Parathyroid adenoma (tissue), 2 donors: ENCODE measurements around the gene NVL.

Source experiments
- H2AFZ ChIP-seq: fragments of 300-600 bp; sonication (generic); one replicate; pipeline ENCODE4 v1.7.0; 2017; ENCODE audit warnings: antibody characterized with exemption, mild to moderate bottlenecking
- H3K27ac ChIP-seq: fragments of 300-600 bp; sonication (generic); one replicate; pipeline ENCODE4 v1.7.0; 2017
- H3K27me3 ChIP-seq: fragments of 300-600 bp; sonication (generic); one replicate; pipeline ENCODE4 v1.7.0; 2017; ENCODE audit warnings: low read length; ENCODE audit not compliant: control insufficient read depth, insufficient read depth
- H3K36me3 ChIP-seq: fragments of 300-600 bp; sonication (generic); one replicate; pipeline ENCODE4 v1.7.0; 2017; ENCODE audit warnings: low read length; ENCODE audit not compliant: control insufficient read depth, insufficient read depth
- H3K4me1 ChIP-seq: fragments of 300-600 bp; sonication (generic); one replicate; pipeline ENCODE4 v1.7.0; 2017; ENCODE audit warnings: control low read depth
- H3K4me2 ChIP-seq: fragments of 300-600 bp; sonication (generic); one replicate; pipeline ENCODE4 v1.7.0; 2017; ENCODE audit warnings: low read length
- H3K4me3 ChIP-seq: fragments of 300-600 bp; sonication (generic); one replicate; pipeline ENCODE4 v1.7.0; 2017; ENCODE audit warnings: low read depth, low read length
- H3K79me2 ChIP-seq: fragments of 300-600 bp; sonication (generic); one replicate; pipeline ENCODE4 v1.7.0; 2017; ENCODE audit warnings: control low read depth
- H3K9ac ChIP-seq: fragments of 300-600 bp; sonication (generic); one replicate; pipeline ENCODE4 v1.7.0; 2017; ENCODE audit warnings: mild to moderate bottlenecking
- H3K9me3 ChIP-seq: fragments of 300-600 bp; sonication (generic); one replicate; pipeline ENCODE4 v1.7.0; 2017; ENCODE audit warnings: low read length; ENCODE audit not compliant: control insufficient read depth
- TF ChIP-seq, protein P1 (sequence below): fragments of 300-600 bp; sonication (generic); IDR thresholded peaks from one replicate; pipeline ENCODE4 v1.7.0; 2017; ENCODE audit warnings: antibody characterized with exemption, mild to moderate bottlenecking
- donor health status: primary hyperparathyroidism.

NVL gene

DNA sequence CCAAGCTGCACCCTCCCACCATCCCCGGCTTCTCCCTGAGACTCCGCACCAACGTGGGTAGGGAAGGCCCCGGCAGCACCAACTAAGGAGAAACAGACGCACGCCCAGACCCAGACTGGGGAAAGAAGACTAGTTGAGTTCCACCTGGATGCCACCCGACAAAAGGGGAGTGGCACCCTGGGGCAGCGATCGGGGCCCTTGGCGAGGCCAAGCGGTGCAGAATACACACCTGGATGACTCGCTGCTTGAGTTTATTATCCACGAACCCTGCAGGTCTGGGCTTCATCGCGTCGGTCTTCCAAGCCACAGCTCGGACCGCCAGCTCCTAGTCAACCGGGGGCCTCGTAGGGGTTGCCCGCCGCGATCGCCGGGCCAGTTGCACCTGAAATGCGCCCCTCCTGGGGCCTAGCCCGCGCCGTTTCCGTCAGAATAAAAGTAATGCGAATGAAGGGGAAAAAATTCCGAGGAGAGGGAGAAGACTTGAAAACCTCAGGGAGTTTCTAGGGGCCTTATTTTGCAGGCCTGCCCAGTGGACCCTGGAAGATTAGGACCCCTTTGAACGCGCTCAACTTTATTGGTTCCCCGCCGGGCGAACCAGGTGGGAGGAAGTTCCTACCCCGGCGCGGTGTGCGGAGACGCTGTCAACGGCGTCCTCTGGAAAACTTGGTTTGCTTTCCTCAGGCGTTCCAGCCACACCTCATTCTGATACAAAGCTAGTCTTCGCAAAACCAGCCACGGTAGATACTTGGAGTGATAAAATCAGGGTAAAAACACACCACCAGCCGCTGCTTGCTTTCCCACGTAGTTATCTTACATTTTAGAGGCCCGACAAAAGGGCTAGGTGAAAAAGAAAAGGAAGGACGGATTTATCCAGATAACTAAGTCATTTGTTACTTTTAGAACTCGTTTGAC, at the start of gene NVL:
TSS of gene NVL (minus strand) at position 331 of the 912 bp plus-strand sequence. CDS start at position 286, 45 bp downstream.
- Histone ChIP-seq H3K4me2 (peak within 1 kb of the TSS; percentile 51), H2AFZ (peak within 1 kb of the TSS; percentile 93), H3K27me3 (no peaks in the 10 kb centered on the region), H3K9ac (peak within 1 kb of the TSS; percentile 67), H3K9me3 (no peaks in the 10 kb centered on the region), H3K27ac (peak within 1 kb of the TSS; percentile 96), H3K36me3 (no peaks in the 10 kb centered on the region), H3K4me1 (no peaks in the 10 kb centered on the region), H3K4me3 (peak within 1 kb of the TSS; percentile 71), H3K79me2 (peaks cover 6% of the 10 kb centered on the region)
- TF ChIP-seq, protein P1, sequence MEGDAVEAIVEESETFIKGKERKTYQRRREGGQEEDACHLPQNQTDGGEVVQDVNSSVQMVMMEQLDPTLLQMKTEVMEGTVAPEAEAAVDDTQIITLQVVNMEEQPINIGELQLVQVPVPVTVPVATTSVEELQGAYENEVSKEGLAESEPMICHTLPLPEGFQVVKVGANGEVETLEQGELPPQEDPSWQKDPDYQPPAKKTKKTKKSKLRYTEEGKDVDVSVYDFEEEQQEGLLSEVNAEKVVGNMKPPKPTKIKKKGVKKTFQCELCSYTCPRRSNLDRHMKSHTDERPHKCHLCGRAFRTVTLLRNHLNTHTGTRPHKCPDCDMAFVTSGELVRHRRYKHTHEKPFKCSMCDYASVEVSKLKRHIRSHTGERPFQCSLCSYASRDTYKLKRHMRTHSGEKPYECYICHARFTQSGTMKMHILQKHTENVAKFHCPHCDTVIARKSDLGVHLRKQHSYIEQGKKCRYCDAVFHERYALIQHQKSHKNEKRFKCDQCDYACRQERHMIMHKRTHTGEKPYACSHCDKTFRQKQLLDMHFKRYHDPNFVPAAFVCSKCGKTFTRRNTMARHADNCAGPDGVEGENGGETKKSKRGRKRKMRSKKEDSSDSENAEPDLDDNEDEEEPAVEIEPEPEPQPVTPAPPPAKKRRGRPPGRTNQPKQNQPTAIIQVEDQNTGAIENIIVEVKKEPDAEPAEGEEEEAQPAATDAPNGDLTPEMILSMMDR = no peak

DNA sequence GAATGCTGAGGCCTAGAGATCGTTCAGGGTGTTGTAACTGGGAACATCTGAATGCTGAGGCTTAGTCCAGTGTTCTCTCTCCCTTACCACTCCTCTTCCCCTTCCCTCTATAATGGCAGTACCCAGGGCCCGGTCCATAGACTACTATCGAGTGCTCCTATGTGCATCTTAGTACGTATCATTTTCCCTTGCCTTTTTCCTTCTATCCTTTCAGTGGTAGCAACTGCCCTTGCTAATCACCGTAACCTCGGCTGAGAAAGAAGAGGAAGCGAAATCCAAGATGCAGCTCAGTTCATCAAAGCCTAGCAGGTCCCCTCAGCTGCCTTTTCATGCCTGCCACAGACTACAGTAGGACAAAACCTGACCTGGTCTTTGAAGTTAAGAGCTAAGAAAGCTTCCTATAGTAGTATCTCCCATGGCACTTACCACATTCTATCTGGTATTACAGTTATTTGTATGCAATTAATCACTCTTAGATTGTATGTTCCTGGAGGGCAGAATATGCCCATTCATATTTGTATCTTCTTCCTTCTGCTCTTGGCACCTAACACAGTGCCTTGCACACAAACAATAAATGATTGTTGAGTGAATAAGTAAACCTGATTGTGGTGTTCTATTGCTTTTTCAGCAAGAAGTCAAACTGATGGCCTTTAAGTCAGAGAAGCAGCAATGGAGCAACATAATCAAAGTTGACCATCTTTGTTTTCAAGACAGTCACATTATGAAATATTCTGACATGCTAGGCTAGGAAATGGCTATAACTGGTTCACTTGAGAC, 49.1 kb upstream of the NVL start:
- TF ChIP-seq, protein P1 = no peak
- Histone ChIP-seq H3K4me3 (no peak overlapping the region), H2AFZ (no peak overlapping the region), H3K9ac (no peak overlapping the region), H3K4me1 (no peaks in the 10 kb centered on the region), H3K27ac (no peak overlapping the region), H3K4me2 (no peak overlapping the region), H3K36me3 (no peaks in the 10 kb centered on the region), H3K79me2 (no peaks in the 10 kb centered on the region), H3K9me3 (no peaks in the 10 kb centered on the region), H3K27me3 (no peaks in the 10 kb centered on the region)

DNA sequence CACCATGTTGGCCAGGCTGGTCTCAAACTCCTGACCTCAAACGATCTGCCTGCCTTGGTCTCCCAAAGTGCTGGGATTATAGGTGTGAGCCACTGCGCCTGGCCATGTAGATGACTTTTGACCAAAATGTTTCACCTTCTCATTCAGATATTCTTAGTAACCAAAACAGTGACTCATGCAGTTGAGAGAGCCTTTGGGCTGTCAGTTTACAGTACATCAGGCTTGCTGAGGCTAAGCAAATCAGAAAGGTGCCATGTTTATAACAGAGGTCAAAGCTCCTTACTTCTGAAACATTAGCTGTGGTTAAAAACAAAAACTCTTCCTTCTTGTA, 47.7 kb upstream of the NVL start:
- no peak overlapping the region for H3K4me3 ChIP-seq
- no peak overlapping the region for H3K4me2 ChIP-seq
- no peaks in the 10 kb centered on the region for H3K4me1 ChIP-seq
- H3K9me3 ChIP-seq = no peaks in the 10 kb centered on the region
- H3K9ac ChIP-seq = no peak overlapping the region
- H2AFZ ChIP-seq = no peak overlapping the region
- TF ChIP-seq, protein P1 = no peak
- no peaks in the 10 kb centered on the region for H3K27me3 ChIP-seq
- no peaks in the 10 kb centered on the region for H3K79me2 ChIP-seq
- no peak overlapping the region for H3K27ac ChIP-seq
- no peaks in the 10 kb centered on the region for H3K36me3 ChIP-seq

DNA sequence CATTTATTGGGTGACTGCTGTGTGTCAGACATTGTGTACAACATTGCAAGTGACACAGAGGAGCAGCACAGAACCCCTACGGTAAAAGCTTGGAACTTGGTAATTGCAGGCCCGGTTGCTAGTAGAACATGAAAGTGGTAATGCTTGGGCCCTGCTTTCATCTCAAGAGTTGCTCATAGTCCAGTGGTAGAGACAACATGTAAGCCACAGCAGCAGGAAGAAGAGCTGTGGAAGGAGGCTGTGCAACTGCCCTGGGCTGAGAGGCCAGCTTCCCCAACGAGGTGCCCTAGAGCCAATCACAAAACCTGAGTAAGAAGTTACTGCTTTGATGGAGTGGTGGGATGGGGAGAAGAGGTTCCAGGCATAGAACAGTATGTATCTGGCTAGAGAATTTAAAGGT, 45.1 kb upstream of the NVL start:
- no peak overlapping the region for H3K9ac ChIP-seq
- H3K4me1 ChIP-seq = no peaks in the 10 kb centered on the region
- H3K4me2 ChIP-seq = no peak overlapping the region
- no peak overlapping the region for H3K27ac ChIP-seq
- H3K9me3 ChIP-seq = no peaks in the 10 kb centered on the region
- TF ChIP-seq, protein P1 = no peak
- H3K79me2 ChIP-seq = no peaks in the 10 kb centered on the region
- H2AFZ ChIP-seq = no peak overlapping the region
- no peaks in the 10 kb centered on the region for H3K27me3 ChIP-seq
- no peaks in the 10 kb centered on the region for H3K36me3 ChIP-seq
- no peak overlapping the region for H3K4me3 ChIP-seq
